Dendritic cell treated with granulocyte-macrophage colony-stimulating factor and Interleukin-4, amounts not matched to agents 40 ng/mL and 50 ng/mL, for 4 days (primary cell): ENCODE results near the gene STRA8.
A peak's percentile ranks its signal among the peaks of the same experiment; 100 is the strongest.

Experiments used
- H3K27ac Mint-ChIP-seq: one replicate; pipeline ENCODE4 v1.8.0; 2022; ENCODE audit warnings: mild to moderate bottlenecking, mixed read lengths
- H3K27me3 Mint-ChIP-seq: one replicate; pipeline ENCODE4 v1.8.0; 2022; ENCODE audit warnings: mild to moderate bottlenecking, mixed read lengths
- H3K36me3 Mint-ChIP-seq: one replicate; pipeline ENCODE4 v1.8.0; 2022; ENCODE audit warnings: low read depth, mixed read lengths
- H3K4me1 Mint-ChIP-seq: one replicate; pipeline ENCODE4 v1.8.0; 2022; ENCODE audit warnings: low read depth, mixed read lengths
- H3K4me3 Mint-ChIP-seq: one replicate; pipeline ENCODE4 v1.8.0; 2022; ENCODE audit warnings: mild to moderate bottlenecking, moderate library complexity, mixed read lengths
- H3K9me3 Mint-ChIP-seq: one replicate; pipeline ENCODE4 v1.8.0; 2022; ENCODE audit warnings: mixed read lengths
- intact Hi-C: fragments of 100-400 bp; cut with micrococcal nuclease; formaldehyde crosslinking; loops from one replicate; pipeline ENCODE4 v1.15.0; 2022

The STRA8 gene, protein sequence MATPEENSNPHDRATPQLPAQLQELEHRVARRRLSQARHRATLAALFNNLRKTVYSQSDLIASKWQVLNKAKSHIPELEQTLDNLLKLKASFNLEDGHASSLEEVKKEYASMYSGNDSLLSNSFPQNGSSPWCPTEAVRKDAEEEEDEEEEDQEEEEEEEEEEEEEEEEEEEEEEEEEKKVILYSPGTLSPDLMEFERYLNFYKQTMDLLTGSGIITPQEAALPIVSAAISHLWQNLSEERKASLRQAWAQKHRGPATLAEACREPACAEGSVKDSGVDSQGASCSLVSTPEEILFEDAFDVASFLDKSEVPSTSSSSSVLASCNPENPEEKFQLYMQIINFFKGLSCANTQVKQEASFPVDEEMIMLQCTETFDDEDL

DNA sequence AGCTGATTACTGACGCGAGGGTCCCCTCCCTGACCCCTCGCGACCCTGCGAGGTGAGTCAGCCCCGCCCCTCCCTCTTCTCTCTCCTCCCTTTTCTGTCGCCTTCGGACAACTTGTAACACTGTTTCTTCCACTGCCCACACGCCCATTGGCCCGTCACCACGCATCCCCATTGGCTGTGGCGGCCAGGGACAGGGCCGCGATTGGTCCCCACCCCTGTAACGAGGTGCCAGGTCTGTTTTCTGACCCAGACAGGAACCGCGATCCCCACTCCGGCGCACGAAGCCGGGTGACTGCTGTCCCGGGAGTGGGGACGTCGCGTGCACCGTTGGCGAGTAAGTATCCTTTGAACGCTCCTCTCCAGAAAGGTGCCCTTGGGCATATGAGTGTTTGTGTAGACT lies at the start of gene STRA8:
Gene STRA8, plus strand, starts transcription at position 269 of the 400 bp plus-strand sequence. CDS start 6,687 bp downstream, outside the sequence.
- Mint-ChIP-seq H3K4me3 (no peak within 1 kb of the TSS), H3K27ac (no peak within 1 kb of the TSS), H3K36me3 (peaks cover 5% of the 10 kb centered on the region), H3K4me1 (peaks cover 14% of the 10 kb centered on the region), H3K27me3 (peaks cover 79% of the 10 kb centered on the region), H3K9me3 (peaks cover 9% of the 10 kb centered on the region)
- intact Hi-C loops, result no loop called here

DNA sequence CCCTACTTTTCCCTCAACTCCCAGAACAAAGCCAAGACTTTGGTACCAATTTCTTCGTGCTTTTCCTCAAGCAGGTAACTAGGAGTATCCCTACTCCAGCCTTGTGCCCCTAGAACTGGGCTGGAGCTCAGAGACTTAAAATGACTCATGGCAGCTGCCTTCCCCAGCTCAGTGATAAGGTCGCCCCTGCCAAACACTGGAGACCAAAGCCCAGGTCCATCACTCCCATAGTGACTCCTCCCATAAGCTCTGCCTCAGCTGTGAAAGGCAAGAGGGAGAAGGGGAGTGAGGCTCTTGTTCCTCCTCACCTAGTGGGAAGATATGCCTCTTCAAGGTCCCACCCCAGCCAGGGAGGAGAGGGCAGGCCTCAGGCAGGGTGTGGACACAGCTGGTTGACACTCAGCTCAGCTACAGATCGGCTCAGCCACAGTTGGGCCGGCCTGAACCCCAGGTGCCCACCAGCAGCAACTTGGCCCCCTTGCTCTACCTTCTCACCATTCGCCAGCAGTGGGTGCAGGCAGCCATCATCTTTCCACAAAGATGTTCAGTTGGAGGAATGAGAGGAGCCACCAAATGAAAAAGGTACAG lies 49.3 kb upstream of the STRA8 start:
- intact Hi-C loops, result no loop called here
- Mint-ChIP-seq H3K27me3 (no peaks in the 10 kb centered on the region), H3K36me3 (peaks cover 85% of the 10 kb centered on the region), H3K9me3 (peaks cover 53% of the 10 kb centered on the region), H3K27ac (no peak overlapping the region), H3K4me1 (no peaks in the 10 kb centered on the region), H3K4me3 (no peak overlapping the region)

DNA sequence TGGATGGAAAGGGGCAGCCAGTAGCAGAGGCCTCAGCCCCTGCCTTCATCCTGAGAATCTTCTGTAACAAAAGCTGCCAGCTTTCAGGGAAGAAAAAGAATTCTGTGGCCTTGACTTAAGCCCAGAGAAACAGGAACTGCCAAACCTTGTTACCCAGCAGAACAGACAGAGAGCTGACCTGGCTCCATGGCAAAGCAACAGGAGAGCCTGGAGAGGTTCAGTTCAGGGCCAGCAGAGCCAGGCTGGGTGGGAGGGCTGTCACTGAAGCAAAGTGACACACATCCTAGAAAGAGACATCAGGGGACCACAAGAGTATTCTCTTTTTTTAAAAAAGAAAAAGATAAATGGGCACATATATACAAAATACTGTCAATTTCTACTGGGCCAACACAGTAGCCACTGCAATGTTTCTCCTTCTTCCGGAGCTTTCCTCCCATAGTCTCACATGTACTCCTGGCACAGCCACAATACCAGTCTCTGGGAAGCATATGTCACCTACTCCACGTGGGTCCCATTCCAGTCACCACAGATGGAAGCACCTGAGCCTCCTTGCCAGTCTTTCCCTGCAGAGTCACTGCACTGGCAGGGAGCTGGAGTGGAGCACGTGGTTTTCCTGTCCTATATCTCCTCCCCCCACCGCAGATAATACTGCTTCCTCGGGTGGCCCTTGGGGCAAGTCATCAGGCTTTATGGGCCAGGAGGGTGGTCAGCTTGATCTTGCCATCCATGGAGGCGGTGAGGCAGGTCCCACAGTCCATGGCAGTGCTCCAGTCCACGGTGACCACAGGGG lies 48.0 kb upstream of the STRA8 start:
- Mint-ChIP-seq H3K27ac (no peak overlapping the region), H3K4me3 (no peak overlapping the region), H3K36me3 (peaks cover 98% of the 10 kb centered on the region), H3K9me3 (peaks cover 40% of the 10 kb centered on the region), H3K4me1 (peaks cover 10% of the 10 kb centered on the region), H3K27me3 (no peaks in the 10 kb centered on the region)
- intact Hi-C loops, result no loop called here

DNA sequence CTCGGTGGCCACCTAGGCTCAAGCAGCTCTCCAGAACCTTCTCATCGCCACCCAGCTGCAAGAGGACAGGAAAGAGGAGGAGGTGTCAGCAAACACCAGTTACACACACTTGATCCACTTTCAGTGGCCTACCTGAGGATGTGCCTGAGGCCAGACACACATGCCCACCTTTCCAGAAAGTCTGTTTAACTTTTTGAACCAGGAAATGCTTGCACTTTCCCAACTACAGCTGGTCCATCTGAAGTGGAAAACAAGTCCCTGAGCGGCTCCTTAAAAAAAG lies 47.4 kb upstream of the STRA8 start:
- H3K9me3 Mint-ChIP-seq, result peaks cover 34% of the 10 kb centered on the region
- no peaks in the 10 kb centered on the region for H3K27me3 Mint-ChIP-seq
- intact Hi-C loops, result no loop called here
- no peak overlapping the region for H3K27ac Mint-ChIP-seq
- H3K4me1 Mint-ChIP-seq, result peaks cover 15% of the 10 kb centered on the region
- H3K4me3 Mint-ChIP-seq, result no peak overlapping the region
- H3K36me3 Mint-ChIP-seq, result peaks cover 100% of the 10 kb centered on the region

DNA sequence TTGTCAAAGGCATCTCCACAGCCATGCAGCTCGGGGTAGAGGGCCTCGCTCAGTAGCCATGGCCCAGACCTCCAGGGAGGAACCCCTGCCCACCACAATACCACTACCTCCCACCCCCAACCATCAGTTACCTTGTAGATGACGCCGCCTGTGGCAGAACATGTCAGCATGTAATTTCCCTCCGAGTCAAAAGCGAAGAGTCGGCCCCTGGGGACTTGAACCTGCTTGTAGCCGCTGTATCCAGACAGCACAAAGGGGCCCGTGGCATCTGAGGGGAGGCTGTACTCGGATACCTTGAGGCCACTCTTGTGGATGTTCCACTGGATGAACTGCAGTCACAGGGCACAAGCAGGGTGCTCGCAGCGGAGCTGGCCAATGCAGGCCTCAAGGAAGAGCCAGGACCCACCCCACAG lies 46.8 kb upstream of the STRA8 start:
- H3K9me3 Mint-ChIP-seq, result peaks cover 28% of the 10 kb centered on the region
- H3K4me1 Mint-ChIP-seq, result peaks cover 15% of the 10 kb centered on the region
- H3K36me3 Mint-ChIP-seq, result peaks cover 100% of the 10 kb centered on the region
- intact Hi-C loops, result no loop called here
- no peaks in the 10 kb centered on the region for H3K27me3 Mint-ChIP-seq
- no peak overlapping the region for H3K4me3 Mint-ChIP-seq
- no peak overlapping the region for H3K27ac Mint-ChIP-seq

DNA sequence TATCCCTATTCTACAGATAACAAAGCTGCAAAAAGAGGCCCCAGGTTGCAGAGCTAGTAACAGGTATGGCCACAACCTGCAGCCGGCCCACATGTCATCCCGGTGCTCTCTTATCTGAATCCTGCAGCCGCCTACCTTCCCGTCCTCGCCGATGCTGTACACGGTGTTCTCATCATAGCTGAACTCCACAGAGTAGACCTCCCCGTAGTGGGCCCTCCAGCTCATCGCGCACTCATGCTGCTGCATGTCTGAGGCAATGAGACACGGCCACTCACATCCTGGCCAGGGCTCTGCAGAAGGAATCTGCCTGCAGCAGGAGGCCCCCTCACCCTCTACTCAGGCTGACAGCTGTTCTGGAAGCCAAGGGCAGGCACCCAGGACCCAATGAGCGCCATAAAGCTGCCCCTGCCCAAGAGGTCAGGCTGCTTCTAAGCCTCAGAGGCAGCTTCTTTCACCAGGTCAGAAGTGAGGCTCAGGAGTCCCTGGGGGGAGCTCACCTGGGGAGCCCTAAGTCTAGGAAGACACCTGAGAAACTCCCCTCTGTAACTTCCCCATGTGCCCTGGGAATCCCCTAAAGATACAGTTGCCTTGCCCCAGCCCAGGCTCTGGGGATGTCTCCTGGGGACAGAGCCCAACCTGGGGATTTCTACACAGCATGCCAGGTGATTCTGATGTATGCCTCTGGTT lies 45.2 kb upstream of the STRA8 start:
- intact Hi-C loops, result no loop called here
- Mint-ChIP-seq H3K27me3 (no peaks in the 10 kb centered on the region), H3K27ac (no peak overlapping the region), H3K36me3 (peaks cover 100% of the 10 kb centered on the region), H3K9me3 (peaks cover 12% of the 10 kb centered on the region), H3K4me1 (peaks cover 15% of the 10 kb centered on the region), H3K4me3 (no peak overlapping the region)

DNA sequence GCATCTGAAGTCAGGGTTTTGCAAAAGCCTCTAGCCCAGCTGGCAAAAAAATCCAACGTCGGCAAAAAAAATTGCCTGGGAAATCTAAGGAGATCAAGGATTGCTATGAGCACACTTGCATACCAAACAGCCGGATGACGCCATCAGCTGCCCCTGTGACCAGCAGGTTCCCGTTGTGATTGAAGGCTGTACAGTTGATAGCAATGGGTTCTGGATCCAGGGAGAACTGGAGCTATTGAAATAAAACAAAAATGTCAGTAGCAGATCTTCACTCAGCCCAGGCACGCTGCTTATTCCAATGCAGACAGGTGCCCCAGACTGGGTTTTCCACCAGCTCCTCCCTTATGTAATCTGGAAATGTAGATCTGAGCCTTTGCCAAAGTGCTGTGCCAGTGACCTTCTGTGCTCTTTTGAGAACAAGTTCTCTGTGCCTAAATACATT lies 44.4 kb upstream of the STRA8 start:
- intact Hi-C loops, result no loop called here
- H3K9me3 Mint-ChIP-seq, result peaks cover 4% of the 10 kb centered on the region
- peaks cover 100% of the 10 kb centered on the region for H3K36me3 Mint-ChIP-seq
- peaks cover 15% of the 10 kb centered on the region for H3K4me1 Mint-ChIP-seq
- H3K27ac Mint-ChIP-seq, result no peak overlapping the region
- no peak overlapping the region for H3K4me3 Mint-ChIP-seq
- no peaks in the 10 kb centered on the region for H3K27me3 Mint-ChIP-seq

DNA sequence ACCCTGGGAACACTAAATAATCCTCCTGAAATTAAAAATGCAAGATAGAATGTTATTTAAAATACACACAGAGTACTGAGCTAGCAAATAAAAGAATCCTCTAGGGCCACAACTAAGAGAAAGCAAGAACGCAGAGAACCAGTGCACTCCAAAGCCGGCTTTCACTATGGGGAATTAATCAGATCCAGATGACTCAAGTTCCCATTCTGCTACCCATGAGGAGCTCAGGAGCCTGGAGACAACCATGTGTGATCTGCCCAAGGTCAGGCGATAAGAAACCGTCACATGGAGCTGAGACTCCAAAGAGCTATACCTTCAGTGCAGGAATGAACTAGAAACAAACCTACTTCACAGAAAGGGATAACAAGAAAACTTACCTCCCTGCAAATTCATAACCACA lies 43.7 kb upstream of the STRA8 start:
- peaks cover 15% of the 10 kb centered on the region for H3K4me1 Mint-ChIP-seq
- peaks cover 100% of the 10 kb centered on the region for H3K36me3 Mint-ChIP-seq
- H3K9me3 Mint-ChIP-seq, result no peaks in the 10 kb centered on the region
- intact Hi-C loops, result no loop called here
- no peaks in the 10 kb centered on the region for H3K27me3 Mint-ChIP-seq
- H3K4me3 Mint-ChIP-seq, result no peak overlapping the region
- peak overlapping the region; percentile 73 for H3K27ac Mint-ChIP-seq

DNA sequence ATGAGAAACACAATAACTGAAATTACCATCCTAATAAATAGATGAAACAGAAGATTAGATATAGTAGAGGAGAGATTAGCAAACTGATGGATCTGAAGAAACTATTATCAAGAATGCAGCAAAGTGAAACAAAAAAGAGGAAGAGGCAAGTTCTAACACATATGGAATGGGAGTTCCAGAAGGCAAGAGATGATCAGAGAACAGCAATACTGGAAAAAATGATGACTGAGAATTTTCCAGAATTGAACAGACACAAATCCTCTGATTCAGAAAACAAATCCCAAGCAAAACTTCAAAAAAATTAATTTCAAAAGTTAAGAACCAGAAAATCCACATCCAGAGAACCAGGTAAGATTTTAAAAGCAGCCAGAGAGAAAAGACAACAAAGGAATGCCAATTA lies 42.9 kb upstream of the STRA8 start:
- peaks cover 15% of the 10 kb centered on the region for H3K4me1 Mint-ChIP-seq
- intact Hi-C loops, result no loop called here
- peak overlapping the region; percentile 73 for H3K27ac Mint-ChIP-seq
- no peaks in the 10 kb centered on the region for H3K27me3 Mint-ChIP-seq
- peak overlapping the region; percentile 7 for H3K4me3 Mint-ChIP-seq
- no peaks in the 10 kb centered on the region for H3K9me3 Mint-ChIP-seq
- H3K36me3 Mint-ChIP-seq, result peaks cover 100% of the 10 kb centered on the region

DNA sequence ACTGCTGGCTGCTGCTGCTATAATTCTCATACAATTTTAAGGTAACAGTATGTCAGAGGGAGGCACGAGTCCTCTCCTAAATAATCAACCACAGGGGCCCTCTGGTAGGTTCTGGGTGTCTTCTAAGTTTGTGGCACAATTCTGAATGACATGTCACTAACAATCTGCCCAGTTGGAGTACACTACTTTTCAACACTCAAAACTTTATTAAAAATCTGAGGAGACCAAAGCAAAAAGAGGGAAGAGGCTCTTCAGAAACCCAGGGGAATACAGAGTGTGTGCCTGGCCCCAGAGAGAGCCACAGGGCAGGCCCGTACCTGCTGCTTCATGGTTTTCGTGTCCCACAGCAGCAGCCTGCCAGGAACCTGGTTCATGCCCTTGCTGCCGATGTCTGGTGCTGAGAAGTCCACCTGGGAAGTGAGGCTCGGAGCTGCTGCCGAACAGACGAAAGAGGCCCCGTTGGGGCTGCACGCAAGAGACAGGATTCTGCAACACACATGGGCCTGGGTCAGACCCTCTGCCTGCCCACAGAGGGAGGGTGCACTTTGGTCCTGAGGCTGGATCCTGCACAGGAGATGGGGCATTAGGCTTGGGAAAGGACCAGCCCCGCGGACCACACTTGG lies 40.6 kb upstream of the STRA8 start:
- Mint-ChIP-seq H3K4me1 (peaks cover 15% of the 10 kb centered on the region), H3K4me3 (no peak overlapping the region), H3K36me3 (peaks cover 100% of the 10 kb centered on the region), H3K9me3 (no peaks in the 10 kb centered on the region), H3K27ac (no peak overlapping the region), H3K27me3 (no peaks in the 10 kb centered on the region)
- intact Hi-C loops, result no loop called here

DNA sequence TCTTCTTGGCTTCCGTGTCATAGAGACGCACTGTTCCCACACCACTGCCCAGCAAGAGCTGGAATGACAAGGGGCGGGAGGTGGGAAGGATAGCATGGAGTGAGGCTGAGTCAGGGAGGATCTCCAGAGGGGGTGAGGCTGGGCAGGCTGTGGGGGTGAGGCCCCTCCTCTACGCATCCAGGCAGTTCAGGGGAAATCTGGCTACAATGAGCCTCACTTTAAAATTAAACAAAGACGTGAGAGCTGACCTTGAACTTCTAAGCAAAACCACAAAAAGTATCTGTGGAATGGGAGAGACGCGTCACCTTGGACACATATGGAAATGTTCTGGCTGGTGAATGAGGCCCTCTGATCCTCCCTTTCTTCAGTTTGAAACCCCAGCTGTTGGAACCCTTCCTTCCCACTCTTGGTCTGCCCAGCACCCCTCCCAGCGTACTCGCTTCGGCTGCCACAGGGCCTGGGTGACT lies 40.0 kb upstream of the STRA8 start:
- no peak overlapping the region for H3K27ac Mint-ChIP-seq
- H3K4me1 Mint-ChIP-seq, result peaks cover 15% of the 10 kb centered on the region
- no peak overlapping the region for H3K4me3 Mint-ChIP-seq
- H3K36me3 Mint-ChIP-seq, result peaks cover 100% of the 10 kb centered on the region
- no peaks in the 10 kb centered on the region for H3K27me3 Mint-ChIP-seq
- no peaks in the 10 kb centered on the region for H3K9me3 Mint-ChIP-seq
- intact Hi-C loops, result no loop called here

DNA sequence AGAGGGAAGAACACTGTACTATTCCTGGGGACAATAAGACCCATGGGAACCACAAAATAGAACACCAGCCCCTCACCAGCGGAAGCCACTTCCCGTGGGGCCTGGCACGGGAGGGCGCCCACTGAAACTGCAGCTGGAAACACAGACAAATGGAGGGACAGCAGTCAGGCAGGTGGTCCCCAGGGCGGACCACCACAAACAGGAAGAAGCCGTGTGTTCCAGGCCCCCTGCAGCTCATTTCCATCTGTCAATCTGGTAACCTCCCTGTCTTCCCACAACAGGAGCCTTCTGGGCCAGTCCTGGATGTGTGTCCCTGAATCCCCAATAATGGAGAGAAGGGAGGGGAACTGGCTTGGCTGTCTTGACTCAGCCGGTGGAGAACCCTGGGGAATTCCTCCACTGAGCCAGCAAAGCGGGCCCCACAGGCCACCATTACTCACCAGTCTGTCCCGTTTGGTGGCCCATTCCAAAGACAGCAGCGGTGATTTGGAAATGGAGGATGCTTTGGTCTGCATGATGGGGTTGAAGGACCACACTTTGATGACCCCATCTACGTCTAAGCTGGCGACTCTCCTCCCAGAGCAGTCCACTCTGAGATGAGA lies 39.0 kb upstream of the STRA8 start:
- H3K36me3 Mint-ChIP-seq, result peaks cover 100% of the 10 kb centered on the region
- H3K9me3 Mint-ChIP-seq, result no peaks in the 10 kb centered on the region
- no peaks in the 10 kb centered on the region for H3K27me3 Mint-ChIP-seq
- H3K4me3 Mint-ChIP-seq, result no peak overlapping the region
- intact Hi-C loops, result no loop called here
- peaks cover 15% of the 10 kb centered on the region for H3K4me1 Mint-ChIP-seq
- no peak overlapping the region for H3K27ac Mint-ChIP-seq

DNA sequence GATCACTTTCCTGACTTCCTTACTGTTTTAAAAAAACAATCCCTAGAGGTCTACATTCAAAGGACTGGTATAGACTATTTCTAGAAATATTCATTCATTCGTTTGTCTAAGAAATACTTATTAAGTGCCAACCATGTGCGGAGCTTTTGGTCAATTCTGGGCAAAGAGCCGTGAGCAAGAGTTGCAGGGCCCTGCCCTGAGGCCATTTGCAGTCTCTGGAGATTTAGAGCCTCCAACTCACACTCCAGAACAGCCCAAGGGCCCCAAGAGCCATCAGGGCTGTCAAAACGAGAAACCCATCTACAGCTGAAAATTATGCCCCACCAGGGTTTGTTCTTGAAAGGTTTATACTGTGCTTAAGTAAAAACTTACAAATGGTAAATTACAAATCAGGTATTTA lies 38.5 kb upstream of the STRA8 start:
- Mint-ChIP-seq H3K27ac (no peak overlapping the region), H3K4me3 (no peak overlapping the region), H3K4me1 (peaks cover 10% of the 10 kb centered on the region), H3K27me3 (no peaks in the 10 kb centered on the region), H3K9me3 (no peaks in the 10 kb centered on the region), H3K36me3 (peaks cover 98% of the 10 kb centered on the region)
- intact Hi-C loops, result no loop called here
